ENCODE data around the gene C19orf38.

Gene C19orf38

GRCh38 chr19:10912619-10913018, 64.4 kb downstream of the C19orf38 start:
- H3K4me3 ChIP-seq (replicated peaks in 1 of 2; ENCODE audit: low read depth in 2 of 2, low read length in 2 of 2) = no peak overlapping the region
- TF ChIP-seq, protein P1, sequence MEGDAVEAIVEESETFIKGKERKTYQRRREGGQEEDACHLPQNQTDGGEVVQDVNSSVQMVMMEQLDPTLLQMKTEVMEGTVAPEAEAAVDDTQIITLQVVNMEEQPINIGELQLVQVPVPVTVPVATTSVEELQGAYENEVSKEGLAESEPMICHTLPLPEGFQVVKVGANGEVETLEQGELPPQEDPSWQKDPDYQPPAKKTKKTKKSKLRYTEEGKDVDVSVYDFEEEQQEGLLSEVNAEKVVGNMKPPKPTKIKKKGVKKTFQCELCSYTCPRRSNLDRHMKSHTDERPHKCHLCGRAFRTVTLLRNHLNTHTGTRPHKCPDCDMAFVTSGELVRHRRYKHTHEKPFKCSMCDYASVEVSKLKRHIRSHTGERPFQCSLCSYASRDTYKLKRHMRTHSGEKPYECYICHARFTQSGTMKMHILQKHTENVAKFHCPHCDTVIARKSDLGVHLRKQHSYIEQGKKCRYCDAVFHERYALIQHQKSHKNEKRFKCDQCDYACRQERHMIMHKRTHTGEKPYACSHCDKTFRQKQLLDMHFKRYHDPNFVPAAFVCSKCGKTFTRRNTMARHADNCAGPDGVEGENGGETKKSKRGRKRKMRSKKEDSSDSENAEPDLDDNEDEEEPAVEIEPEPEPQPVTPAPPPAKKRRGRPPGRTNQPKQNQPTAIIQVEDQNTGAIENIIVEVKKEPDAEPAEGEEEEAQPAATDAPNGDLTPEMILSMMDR (IDR thresholded peaks at IDR 0.05; ENCODE audit: low read depth, low read length) = no peak
- DNase-seq (ENCODE audit: low read depth in 2 of 2) = no peak

GRCh38 chr19:10913716-10914340, 65.6 kb downstream of the C19orf38 start:
- no peak overlapping the region for H3K4me3 ChIP-seq (replicated peaks in 1 of 2; ENCODE audit: low read depth in 2 of 2, low read length in 2 of 2)
- TF ChIP-seq, protein P1 (IDR thresholded peaks at IDR 0.05; ENCODE audit: low read depth, low read length) = no peak
- DNase-seq (ENCODE audit: low read depth in 2 of 2) = no peak

DNA sequence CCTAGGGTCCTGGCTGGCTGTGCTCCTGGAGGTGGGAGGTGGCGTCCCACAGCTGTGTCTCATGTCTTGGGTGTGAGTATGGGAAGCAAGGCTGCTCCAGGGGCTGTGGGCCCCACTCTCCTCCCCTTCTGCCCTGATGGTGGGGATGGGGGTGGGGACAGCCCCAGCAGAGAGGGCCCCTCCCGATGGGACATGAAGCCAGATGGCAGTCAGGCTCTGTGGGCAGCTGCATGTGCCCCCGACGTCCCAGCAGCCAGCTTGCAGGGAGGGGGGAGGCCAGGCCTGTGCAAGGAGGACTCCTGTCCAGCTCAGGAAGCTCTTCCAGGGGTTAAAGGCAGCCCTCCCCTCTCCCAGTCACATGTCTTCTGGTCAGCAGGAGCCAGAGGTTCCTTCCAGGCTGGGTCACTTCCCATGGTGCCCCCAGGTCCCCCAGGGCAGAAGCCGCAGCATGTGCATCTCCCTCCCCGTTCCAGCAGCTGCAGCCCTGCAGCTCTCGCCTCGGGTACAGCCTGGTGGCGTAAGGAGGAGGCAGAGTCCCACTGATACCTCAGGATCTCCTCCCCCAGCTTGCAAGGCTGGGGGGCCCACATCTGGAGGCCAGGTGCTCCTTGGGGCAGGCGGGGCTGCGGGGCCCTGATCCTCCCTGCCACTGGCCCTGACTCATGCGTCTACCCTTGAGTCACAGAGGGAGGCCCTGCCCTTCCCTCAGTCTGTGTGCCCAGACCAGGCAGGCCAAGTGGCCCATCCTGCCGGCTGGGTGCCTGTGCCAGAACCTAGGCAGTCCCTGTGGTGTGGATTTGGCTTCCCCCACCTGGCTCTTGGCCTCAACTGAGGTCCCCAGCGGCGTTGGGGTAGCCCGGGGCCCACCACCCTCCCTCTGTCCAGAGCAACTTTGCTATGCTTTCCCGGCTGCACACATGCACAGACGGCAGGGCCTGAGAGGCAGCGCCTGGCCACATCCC, 67.2 kb downstream of the C19orf38 start:
- TF ChIP-seq, protein P1 (IDR thresholded peaks at IDR 0.05; ENCODE audit: low read depth, low read length) = peak; percentile 22
- DNase-seq (ENCODE audit: low read depth in 2 of 2) = peak; percentile 66 to 87
- no peak overlapping the region for H3K4me3 ChIP-seq (replicated peaks in 1 of 2; ENCODE audit: low read depth in 2 of 2, low read length in 2 of 2)

GRCh38 chr19:10916602-10917001, 68.4 kb downstream of the C19orf38 start:
- no peak for DNase-seq (ENCODE audit: low read depth in 2 of 2)
- no peak overlapping the region for H3K4me3 ChIP-seq (replicated peaks in 1 of 2; ENCODE audit: low read depth in 2 of 2, low read length in 2 of 2)
- TF ChIP-seq, protein P1 (IDR thresholded peaks at IDR 0.05; ENCODE audit: low read depth, low read length) = no peak

GRCh38 chr19:10918359-10918758, 70.1 kb downstream of the C19orf38 start:
- TF ChIP-seq, protein P1 (IDR thresholded peaks at IDR 0.05; ENCODE audit: low read depth, low read length) = no peak
- no peak overlapping the region for H3K4me3 ChIP-seq (replicated peaks in 1 of 2; ENCODE audit: low read depth in 2 of 2, low read length in 2 of 2)
- DNase-seq (ENCODE audit: low read depth in 2 of 2) = no peak
